ENCODE data around the gene ESR1.

ESR1 gene

GRCh38 chr6:152143359-152143758, 335.9 kb downstream of the ESR1 start:
- DNase-seq: no peak

GRCh38 chr6:152146385-152146784, 338.9 kb downstream of the ESR1 start:
- DNase-seq: no peak

- DNase-seq: no peak
Observed at GRCh38 chr6:152147269-152147668, 339.8 kb downstream of the ESR1 start.

- no peak for DNase-seq
Observed at GRCh38 chr6:152148412-152148811, 340.9 kb downstream of the ESR1 start.

- no peak for DNase-seq
Observed at GRCh38 chr6:152150196-152150595, 342.7 kb downstream of the ESR1 start.

GRCh38 chr6:152151920-152152319, 344.4 kb downstream of the ESR1 start:
- DNase-seq: no peak

GRCh38 chr6:152154559-152155356, 347.3 kb downstream of the ESR1 start:
- no peak for DNase-seq

GRCh38 chr6:152155792-152156191, 348.3 kb downstream of the ESR1 start:
- no peak for DNase-seq

GRCh38 chr6:152160346-152160745, 352.9 kb downstream of the ESR1 start:
- no peak for DNase-seq

- DNase-seq: no peak
Observed at GRCh38 chr6:152161501-152161900, 354.0 kb downstream of the ESR1 start.

GRCh38 chr6:152164957-152165356, 357.5 kb downstream of the ESR1 start:
- DNase-seq: no peak

- DNase-seq: no peak
Observed at GRCh38 chr6:152166497-152166896, 359.0 kb downstream of the ESR1 start.

- DNase-seq: no peak
Observed at GRCh38 chr6:152166897-152167296, 359.4 kb downstream of the ESR1 start.

- DNase-seq: no peak
Observed at GRCh38 chr6:152167641-152168603, 360.4 kb downstream of the ESR1 start.

- no peak for DNase-seq
Observed at GRCh38 chr6:152170313-152170701, 362.8 kb downstream of the ESR1 start.

- DNase-seq: peak; percentile 44 to 56
Observed at GRCh38 chr6:152170702-152171667, 363.5 kb downstream of the ESR1 start.

GRCh38 chr6:152173321-152173720, 365.8 kb downstream of the ESR1 start:
- no peak for DNase-seq

- DNase-seq: no peak
Observed at GRCh38 chr6:152173957-152174356, 366.5 kb downstream of the ESR1 start.

GRCh38 chr6:152176268-152176667, 368.8 kb downstream of the ESR1 start:
- DNase-seq: no peak

Data from activated CD4-positive, alpha-beta T cell treated with anti-CD3 and anti-CD28 coated beads, Interleukin-2, amount 50 U/mL, for 4 hours (primary cell).